BJ (cell line): ENCODE results near the gene RMI2. TPM values are rescaled to one million over a fixed set of nuclear protein-coding genes. Genes with fewer than 3 reads are reported as not detected.

ENCODE experiments used
- CTCF ChIA-PET: fragments of 350-600 bp; formaldehyde crosslinking; extraction: SDS; loops from one replicate; lab custom pipeline; 2021; ENCODE audit warnings: antibody characterized with exemption, inconsistent platforms; lab: Yijun Ruan, JAX
- POLR2A ChIA-PET: fragments of 300-600 bp; sonication (Branson Sonifier 250); formaldehyde crosslinking; extraction: SDS; loops from one replicate; lab custom pipeline; 2021; ENCODE audit warnings: antibody characterized with exemption; lab: Charles Lee
- DNase-seq: peaks from one replicate; pipeline ENCODE4 v3.0.0-alpha.2; 2011; ENCODE audit warnings: low read depth
- H3K27me3 ChIP-seq: 2 replicates; pipeline ENCODE4 v1.6.0; 2011; ENCODE audit warnings: low read length; ENCODE audit not compliant: control insufficient read depth, insufficient read depth
- H3K36me3 ChIP-seq: 2 replicates; pipeline ENCODE4 v1.5.1; 2011; ENCODE audit warnings: low read length; ENCODE audit not compliant: control insufficient read depth, insufficient read depth
- H3K4me3 ChIP-seq: 2 replicates; pipeline ENCODE4 v1.5.1; 2011; ENCODE audit warnings: low read depth, mild to moderate bottlenecking, control low read depth, low read length
- polyA plus RNA-seq: library from polyadenylated mRNA; depleted of rRNA; stranded (reverse); fragments of >200 nt; gene quantifications from 2 replicates; pipeline ENCODE4 v1.2.3, GENCODE V29; 2011
- TF ChIP-seq, protein P1 (sequence below): IDR thresholded peaks from 2 replicates; pipeline ENCODE4 v1.5.1; 2011; ENCODE audit warnings: low read depth, mild to moderate bottlenecking, control low read depth, inconsistent platforms, low read length, moderate library complexity; ENCODE audit not compliant: insufficient read depth

RMI2 gene
- polyA plus RNA-seq, 1 experiment, result 1.7 TPM

- TF ChIP-seq, protein P1, sequence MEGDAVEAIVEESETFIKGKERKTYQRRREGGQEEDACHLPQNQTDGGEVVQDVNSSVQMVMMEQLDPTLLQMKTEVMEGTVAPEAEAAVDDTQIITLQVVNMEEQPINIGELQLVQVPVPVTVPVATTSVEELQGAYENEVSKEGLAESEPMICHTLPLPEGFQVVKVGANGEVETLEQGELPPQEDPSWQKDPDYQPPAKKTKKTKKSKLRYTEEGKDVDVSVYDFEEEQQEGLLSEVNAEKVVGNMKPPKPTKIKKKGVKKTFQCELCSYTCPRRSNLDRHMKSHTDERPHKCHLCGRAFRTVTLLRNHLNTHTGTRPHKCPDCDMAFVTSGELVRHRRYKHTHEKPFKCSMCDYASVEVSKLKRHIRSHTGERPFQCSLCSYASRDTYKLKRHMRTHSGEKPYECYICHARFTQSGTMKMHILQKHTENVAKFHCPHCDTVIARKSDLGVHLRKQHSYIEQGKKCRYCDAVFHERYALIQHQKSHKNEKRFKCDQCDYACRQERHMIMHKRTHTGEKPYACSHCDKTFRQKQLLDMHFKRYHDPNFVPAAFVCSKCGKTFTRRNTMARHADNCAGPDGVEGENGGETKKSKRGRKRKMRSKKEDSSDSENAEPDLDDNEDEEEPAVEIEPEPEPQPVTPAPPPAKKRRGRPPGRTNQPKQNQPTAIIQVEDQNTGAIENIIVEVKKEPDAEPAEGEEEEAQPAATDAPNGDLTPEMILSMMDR, result no peak
- POLR2A ChIA-PET, result interaction anchor here (0.6 kb wide), 2 partner anchors 38 to 369 kb away, joined by 3 to 5 read pairs; no protein-coding TSS in a partner anchor
- DNase-seq, result no peak
- Histone ChIP-seq H3K36me3 (no peaks in the 10 kb centered on the region), H3K4me3 (no peak overlapping the region), H3K27me3 (no peaks in the 10 kb centered on the region)
- CTCF ChIA-PET, result interaction anchor here (0.6 to 2.2 kb wide), 6 partner anchors 10 to 435 kb away, joined by 3 to 7 read pairs (median 4); partner anchors contain the start of gene SOCS1
Measured at GRCh38 chr16:11389083-11389482, 43.8 kb downstream of the RMI2 start.

DNA sequence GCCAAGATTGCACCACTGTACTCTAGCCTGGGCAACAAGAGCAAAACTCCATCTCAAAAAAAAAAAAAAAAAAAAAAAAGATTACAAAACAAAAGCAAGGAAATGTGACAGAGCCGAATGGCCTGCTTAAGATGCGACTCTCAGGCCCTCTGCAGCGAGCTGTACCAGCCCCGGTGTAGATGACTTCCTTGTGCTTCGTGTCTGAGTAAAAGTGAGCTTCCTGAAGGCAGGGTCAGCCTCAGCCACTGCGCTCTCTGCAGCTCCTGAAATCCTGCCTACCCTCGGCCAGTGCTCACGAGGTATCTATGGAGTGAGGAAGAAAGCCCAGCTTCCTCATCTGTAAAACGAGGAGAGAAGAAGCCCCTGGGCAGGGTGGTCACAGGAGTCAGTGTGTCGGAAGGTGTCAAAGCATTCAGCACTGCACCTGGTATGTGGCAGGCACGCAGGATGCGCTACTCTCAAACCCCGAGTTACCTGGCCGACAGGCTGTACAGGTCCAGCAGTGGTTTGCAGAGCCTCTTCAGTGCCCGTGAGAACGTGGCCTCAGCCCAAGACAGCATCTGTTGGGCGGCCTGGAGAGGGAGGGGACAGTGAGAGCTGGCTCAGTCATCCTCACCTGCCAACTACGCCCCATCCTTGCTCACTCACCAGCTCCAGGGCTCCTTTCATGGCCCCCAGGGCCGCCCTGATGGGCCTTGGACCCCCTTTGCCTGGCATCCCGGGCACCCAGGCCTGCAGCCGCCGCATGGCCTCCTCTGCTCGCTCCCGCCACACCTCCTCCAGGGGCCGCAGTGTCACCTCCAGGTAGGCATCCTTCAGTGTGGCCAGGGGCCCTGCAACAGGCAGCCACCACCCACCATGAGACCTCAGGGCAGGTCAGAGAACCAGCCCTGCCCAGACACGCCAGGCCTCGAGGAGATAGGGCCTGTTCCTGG, 44.6 kb downstream of the RMI2 start:
- Histone ChIP-seq H3K4me3 (no peak overlapping the region), H3K27me3 (no peaks in the 10 kb centered on the region), H3K36me3 (no peaks in the 10 kb centered on the region)
- CTCF ChIA-PET, result interaction anchor here (0.6 to 1.5 kb wide), 5 partner anchors 9 to 436 kb away, joined by 3 to 6 read pairs (median 4); partner anchors contain the start of gene SOCS1
- DNase-seq, result no peak
- POLR2A ChIA-PET, result interaction anchor here (0.6 kb wide), 2 partner anchors 67 to 368 kb away, joined by 3 to 8 read pairs; no protein-coding TSS in a partner anchor
- TF ChIP-seq, protein P1, result no peak

GRCh38 chr16:11390573-11391495, 45.6 kb downstream of the RMI2 start:
- Histone ChIP-seq H3K27me3 (no peaks in the 10 kb centered on the region), H3K4me3 (no peak overlapping the region), H3K36me3 (no peaks in the 10 kb centered on the region)
- DNase-seq, result no peak
- TF ChIP-seq, protein P1, result no peak
- CTCF ChIA-PET, result interaction anchor here (0.7 to 1.5 kb wide), 4 partner anchors 11 to 135 kb away, joined by 3 to 6 read pairs (median 4); partner anchors contain the start of gene SOCS1
- POLR2A ChIA-PET, result no interaction called here

DNA sequence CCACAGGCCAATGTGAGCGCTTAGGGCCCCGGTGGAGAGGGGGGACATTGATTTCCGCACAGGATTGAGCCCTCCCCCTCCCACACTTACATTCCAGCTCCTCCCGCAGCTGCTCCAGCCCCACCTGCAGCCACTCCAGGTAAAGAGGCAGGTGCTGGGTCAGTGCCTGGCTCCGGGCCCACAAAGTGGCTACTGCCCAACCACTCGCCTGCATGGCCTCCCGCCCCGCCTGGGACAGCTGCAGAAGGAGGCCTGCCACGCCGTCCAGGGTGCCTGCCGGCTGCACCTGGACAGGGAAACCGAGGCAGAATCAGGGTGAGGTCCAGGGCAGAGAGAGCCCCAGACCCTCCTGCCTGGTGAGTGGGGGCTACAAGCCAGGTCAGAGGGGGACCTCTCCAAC, 46.3 kb downstream of the RMI2 start:
- H3K4me3 ChIP-seq, result no peak overlapping the region
- H3K27me3 ChIP-seq, result no peaks in the 10 kb centered on the region
- H3K36me3 ChIP-seq, result no peaks in the 10 kb centered on the region
- TF ChIP-seq, protein P1, result no peak
- no peak for DNase-seq
- POLR2A ChIA-PET, result no interaction called here
- CTCF ChIA-PET, result interaction anchor here (0.7 to 1.3 kb wide), 3 partner anchors 11 to 427 kb away, joined by 3 to 4 read pairs (median 4); no protein-coding TSS in a partner anchor
